HG03025 (cell line): ENCODE data around the gene DDR2.
"Not testable (repeated sequence)": the region's sequence is repeated elsewhere in the genome, so short reads cannot be mapped to it uniquely, and the experiment has no call there.

Experiments
- ATAC-seq: cut with Tn5 transposase; IDR thresholded peaks from one replicate; pipeline ENCODE4 v1.9.1; 2021; ENCODE audit warnings: mild to moderate bottlenecking, moderate library complexity; ENCODE audit not compliant: unreplicated experiment, low FRiP score

Gene DDR2

GRCh38 chr1:162818666-162819065 is 186.4 kb downstream of the DDR2 start:
- not testable (repeated sequence) for ATAC-seq

GRCh38 chr1:162822391-162823200 is 190.3 kb downstream of the DDR2 start:
- no peak for ATAC-seq

- ATAC-seq, result no peak
These were observed 191.0 kb downstream of the DDR2 start for GRCh38 chr1:162823231-162823630.

GRCh38 chr1:162823771-162824525 is 191.7 kb downstream of the DDR2 start:
- ATAC-seq, result no peak

GRCh38 chr1:162829268-162829667 is 197.0 kb downstream of the DDR2 start:
- ATAC-seq, result no peak

GRCh38 chr1:162832470-162832869 is 200.2 kb downstream of the DDR2 start:
- ATAC-seq, result no peak

- ATAC-seq, result peak; percentile 79
These were observed 203.1 kb downstream of the DDR2 start for GRCh38 chr1:162835157-162835899.
